GM19328 (cell line): ENCODE data around the gene CNTNAP3B.
"Not testable (repeated sequence)": the region's sequence is repeated elsewhere in the genome, so short reads cannot be mapped to it uniquely, and the experiment has no call there.

Experiments used
- ATAC-seq: cut with Tn5 transposase; IDR thresholded peaks from one replicate; pipeline ENCODE4 v1.9.1; 2021; ENCODE audit warnings: mild to moderate bottlenecking, moderate library complexity; ENCODE audit not compliant: unreplicated experiment

CNTNAP3B gene

GRCh38 chr9:41977965-41978600, 151.1 kb downstream of the CNTNAP3B start:
- ATAC-seq = not testable (repeated sequence)

- not testable (repeated sequence) for ATAC-seq
Measured at GRCh38 chr9:41974906-41975305, 154.3 kb downstream of the CNTNAP3B start.

- ATAC-seq = not testable (repeated sequence)
Measured at GRCh38 chr9:41953007-41953406, 176.2 kb downstream of the CNTNAP3B start.

- not testable (repeated sequence) for ATAC-seq
Measured at GRCh38 chr9:41941738-41942137, 187.5 kb downstream of the CNTNAP3B start.

- ATAC-seq = not testable (repeated sequence)
Measured at GRCh38 chr9:41938143-41938542, 191.1 kb downstream of the CNTNAP3B start.

GRCh38 chr9:41935727-41936126, 193.5 kb downstream of the CNTNAP3B start:
- ATAC-seq = not testable (repeated sequence)

- ATAC-seq = not testable (repeated sequence)
Measured at GRCh38 chr9:41929172-41929571, 200.1 kb downstream of the CNTNAP3B start.

GRCh38 chr9:41917374-41917773, 211.9 kb downstream of the CNTNAP3B start:
- not testable (repeated sequence) for ATAC-seq

- not testable (repeated sequence) for ATAC-seq
Measured at GRCh38 chr9:41905488-41905887, 223.7 kb downstream of the CNTNAP3B start.

- ATAC-seq = not testable (repeated sequence)
Measured at GRCh38 chr9:41902762-41903161, 226.5 kb downstream of the CNTNAP3B start.

- not testable (repeated sequence) for ATAC-seq
Measured at GRCh38 chr9:41898720-41899343, 230.4 kb downstream of the CNTNAP3B start.

GRCh38 chr9:41874557-41874956, 254.7 kb downstream of the CNTNAP3B start:
- not testable (repeated sequence) for ATAC-seq

- not testable (repeated sequence) for ATAC-seq
Measured at GRCh38 chr9:41855422-41855821, 273.8 kb downstream of the CNTNAP3B start.

- ATAC-seq = not testable (repeated sequence)
Measured at GRCh38 chr9:41851848-41852740, 277.1 kb downstream of the CNTNAP3B start.

GRCh38 chr9:41847829-41848228, 281.4 kb downstream of the CNTNAP3B start:
- not testable (repeated sequence) for ATAC-seq
